ENCODE results near the gene TSFM. TPM values are rescaled to one million over a fixed set of nuclear protein-coding genes. Genes with fewer than 3 reads are reported as not detected.

TSFM gene
- total RNA-seq, 2 experiments from 2014 or later: 46.3 to 47.3 TPM

DNA sequence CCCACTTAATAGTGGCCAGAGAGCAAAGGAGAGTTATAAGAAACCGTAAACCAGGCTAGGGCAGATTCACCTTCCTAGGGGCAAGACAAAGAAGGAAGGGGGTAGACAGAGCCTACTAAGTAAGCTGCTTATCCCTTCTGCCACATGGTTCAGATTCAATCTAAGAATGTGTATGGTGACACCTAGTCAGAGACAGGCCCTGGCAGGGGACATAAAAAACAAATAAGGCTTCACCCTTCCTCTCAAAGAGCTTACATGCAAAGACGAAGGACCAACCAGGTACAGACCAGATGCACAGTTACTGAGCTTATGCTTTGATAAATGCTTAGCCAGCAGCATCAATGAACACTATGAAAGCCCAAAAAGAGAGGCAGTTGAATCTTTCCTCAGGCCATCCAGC is 20.1 kb upstream of the TSFM start:
- POLR2A ChIA-PET: interaction anchor here (1.2 kb wide), 1 partner anchor 10 kb away, joined by 3 read pairs; the partner anchor contains the start of genes EEF1AKMT3 and METTL1
- Mint-ChIP-seq H3K9me3 (no peaks in the 10 kb centered on the region), H3K27ac (no peak overlapping the region), H3K27me3 (peaks cover 6% of the 10 kb centered on the region), H3K4me1 (ENCODE audit: low read depth) (peaks cover 42% of the 10 kb centered on the region), H3K36me3 (ENCODE audit: low read depth) (peaks cover 49% of the 10 kb centered on the region), H3K4me3 (no peak overlapping the region)
- no peak for ATAC-seq
- intact Hi-C loops (cut with micrococcal nuclease): no loop called here
- no peak for DNase-seq
- TF ChIP-seq CTCF (IDR thresholded peaks at IDR 0.05): no peak
- CTCF ChIA-PET: interaction anchor here (0.7 to 10.4 kb wide), 3 partner anchors 16 to 142 kb away, joined by 3 to 122 read pairs (median 3); partner anchors contain the start of genes EEF1AKMT3, METTL1, TSFM and TSPAN31

DNA sequence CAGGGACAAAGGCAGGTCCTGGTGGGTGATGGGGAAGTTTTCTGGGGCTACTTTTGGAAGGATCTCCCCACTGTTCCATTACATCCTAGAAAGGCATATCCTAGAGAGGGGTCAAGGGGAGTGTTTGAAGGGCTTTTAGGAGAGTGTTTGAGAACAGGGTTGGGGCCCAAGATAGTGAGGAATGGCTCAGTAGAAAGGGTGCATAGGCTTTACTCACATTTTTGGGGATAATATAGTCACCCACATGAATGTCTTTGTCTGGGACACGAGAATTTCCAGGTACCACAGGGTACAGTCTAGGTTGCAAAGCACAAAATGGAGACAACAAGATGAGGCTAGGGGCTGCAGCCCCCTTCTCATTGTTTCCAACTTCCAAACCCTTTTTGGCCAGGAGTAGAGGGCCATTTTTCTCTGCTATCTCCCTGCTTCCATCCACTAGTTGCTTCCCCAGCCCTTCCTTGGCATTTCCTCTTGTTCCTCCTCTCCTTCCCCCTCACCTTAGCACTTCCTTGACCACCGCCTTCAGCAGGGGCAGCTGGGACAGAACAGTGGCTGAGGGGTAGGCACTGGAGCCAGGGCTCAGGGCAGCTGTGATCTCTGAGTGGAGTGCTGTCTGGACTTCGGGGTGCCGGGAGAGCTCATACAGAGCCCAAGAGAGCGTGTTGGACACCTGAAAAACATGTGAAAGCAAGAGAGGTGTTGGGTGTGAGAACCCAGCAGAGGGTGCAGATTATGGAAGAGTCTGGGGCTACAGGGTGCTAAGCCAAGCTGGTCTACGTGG is 18.5 kb upstream of the TSFM start:
- peaks cover 6% of the 10 kb centered on the region for H3K27me3 Mint-ChIP-seq
- POLR2A ChIA-PET: interaction anchor here (0.7 to 1.6 kb wide), 8 partner anchors 7 to 131 kb away, joined by 3 to 10 read pairs (median 4); partner anchors contain the start of genes CTDSP2, MARCHF9 and TSFM
- ATAC-seq (no peak), DNase-seq (no peak)
- CTCF ChIA-PET: interaction anchor here (0.7 to 10.4 kb wide), 10 partner anchors 8 to 142 kb away, joined by 3 to 122 read pairs (median 3); partner anchors contain the start of genes CDK4, EEF1AKMT3, MARCHF9 and METTL1
- H3K4me1 Mint-ChIP-seq (ENCODE audit: low read depth): peaks cover 38% of the 10 kb centered on the region
- intact Hi-C loops (cut with micrococcal nuclease): no loop called here
- TF ChIP-seq CTCF (IDR thresholded peaks at IDR 0.05): no peak
- peak overlapping the region; percentile 80 for H3K4me3 Mint-ChIP-seq
- no peaks in the 10 kb centered on the region for H3K9me3 Mint-ChIP-seq
- peak overlapping the region; percentile 70 for H3K27ac Mint-ChIP-seq
- H3K36me3 Mint-ChIP-seq (ENCODE audit: low read depth): peaks cover 52% of the 10 kb centered on the region

DNA sequence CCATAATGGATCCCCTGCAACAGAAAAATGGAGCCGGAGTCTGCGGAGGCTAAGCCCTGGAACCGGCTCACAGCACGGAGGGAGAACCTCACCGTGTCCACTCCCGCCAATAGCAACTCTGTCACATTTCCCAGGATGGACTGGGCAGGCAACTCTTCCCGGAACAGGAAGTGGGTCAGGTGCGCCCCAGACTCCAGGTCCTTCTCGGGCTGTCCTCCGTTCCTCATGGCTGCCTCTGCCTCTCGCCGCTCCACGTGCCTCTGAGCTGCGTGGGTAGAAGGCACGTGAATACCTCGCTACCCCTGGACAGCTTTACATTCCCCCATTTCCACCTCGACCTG is 18.0 kb upstream of the TSFM start:
- ChIA-PET POLR2A (interaction anchor here (0.7 to 1.6 kb wide), 8 partner anchors 8 to 164 kb away, joined by 3 to 10 read pairs (median 4); partner anchors contain the start of genes MARCHF9 and TSFM), CTCF (interaction anchor here (0.7 to 10.4 kb wide), 9 partner anchors 8 to 141 kb away, joined by 3 to 122 read pairs (median 3); partner anchors contain the start of genes CDK4, EEF1AKMT3, MARCHF9 and METTL1)
- no peak for TF ChIP-seq CTCF (IDR thresholded peaks at IDR 0.05)
- ATAC-seq (peak; percentile 21), DNase-seq (peak; percentile 52)
- Mint-ChIP-seq H3K9me3 (no peaks in the 10 kb centered on the region), H3K4me1 (ENCODE audit: low read depth) (peaks cover 34% of the 10 kb centered on the region), H3K36me3 (ENCODE audit: low read depth) (peaks cover 51% of the 10 kb centered on the region), H3K27me3 (peaks cover 6% of the 10 kb centered on the region), H3K4me3 (peak overlapping the region; percentile 80), H3K27ac (peak overlapping the region; percentile 70)
- intact Hi-C loops (cut with micrococcal nuclease): no loop called here

DNA sequence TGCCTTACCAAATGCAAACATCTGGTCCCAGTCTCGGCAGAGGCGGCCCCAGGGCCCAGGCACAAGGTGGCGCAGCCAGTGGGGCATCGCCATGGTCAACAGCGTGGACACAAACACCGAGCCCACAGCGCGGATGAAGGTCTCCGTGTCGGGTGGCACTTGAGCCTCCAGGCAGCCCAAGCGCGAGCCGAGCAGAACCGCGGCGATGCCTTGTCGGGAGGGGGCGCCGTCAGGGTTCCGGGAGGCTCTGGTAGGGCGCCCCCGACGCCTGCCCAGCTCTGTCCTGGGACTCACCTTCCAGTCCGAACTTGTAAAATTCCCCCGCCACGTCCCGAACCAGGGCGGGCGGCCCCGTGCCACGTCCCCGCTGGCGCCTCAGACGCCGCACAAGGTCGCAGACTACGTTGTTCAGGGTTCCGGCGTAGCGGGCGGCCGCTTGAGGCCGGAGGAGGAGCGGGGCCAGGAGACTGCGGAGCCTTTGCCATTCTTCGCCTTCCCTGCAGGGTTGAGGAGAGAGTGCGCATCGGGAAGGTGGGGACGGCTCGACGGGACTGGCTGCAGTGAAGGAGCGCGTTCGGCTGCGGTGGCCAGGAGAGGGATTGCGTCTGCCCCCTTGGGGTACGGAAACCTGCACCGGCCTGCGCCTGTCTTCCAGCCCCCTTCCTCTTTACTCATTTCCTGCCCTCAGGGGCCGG is 17.4 kb upstream of the TSFM start:
- Mint-ChIP-seq H3K9me3 (no peaks in the 10 kb centered on the region), H3K27me3 (peaks cover 6% of the 10 kb centered on the region), H3K4me1 (ENCODE audit: low read depth) (peaks cover 28% of the 10 kb centered on the region), H3K27ac (peak overlapping the region; percentile 70), H3K36me3 (ENCODE audit: low read depth) (peaks cover 51% of the 10 kb centered on the region), H3K4me3 (peak overlapping the region; percentile 80)
- peak; percentile 72 for ATAC-seq
- ChIA-PET CTCF (interaction anchor here (0.7 to 10.4 kb wide), 11 partner anchors 9 to 141 kb away, joined by 3 to 122 read pairs (median 3); partner anchors contain the start of genes CDK4, EEF1AKMT3, MARCHF9 and METTL1), POLR2A (interaction anchor here (0.7 to 1.6 kb wide), 7 partner anchors 9 to 163 kb away, joined by 3 to 10 read pairs (median 4); partner anchors contain the start of genes MARCHF9 and TSFM)
- intact Hi-C loops (cut with micrococcal nuclease): no loop called here
- DNase-seq: peak; percentile 70
- peak; percentile 55 for TF ChIP-seq CTCF (IDR thresholded peaks at IDR 0.05)
